HEK293 (cell line): Measurements from ENCODE around the gene AP5Z1.

Source experiments
- HOXD13 ChIP-seq: sonication (generic); formaldehyde crosslinking; IDR thresholded peaks from 2 replicates; pipeline ENCODE4 v1.8.0; 2022; ENCODE audit warnings: missing genetic modification reagents, borderline replicate concordance
- SETDB1 ChIP-seq: IDR thresholded peaks from one replicate; pipeline ENCODE4 v1.6.1; 2017; ENCODE audit warnings: mild to moderate bottlenecking, low read length, moderate library complexity, mixed read lengths; ENCODE audit not compliant: insufficient read length
- SP3 ChIP-seq: fragments of 450-650 bp; formaldehyde crosslinking; IDR thresholded peaks from 2 replicates; pipeline ENCODE4 v1.5.1; 2016; ENCODE audit warnings: missing biosample characterization, missing genetic modification characterization
- SP7 ChIP-seq: fragments of 450-650 bp; formaldehyde crosslinking; IDR thresholded peaks from 2 replicates; pipeline ENCODE4 v1.5.1; 2016; ENCODE audit warnings: missing biosample characterization, missing genetic modification characterization
- TRIM28 ChIP-seq: IDR thresholded peaks from 2 replicates; pipeline ENCODE4 v1.6.1; 2011; ENCODE audit warnings: low read length, control low read depth, borderline replicate concordance
- ZFP41 ChIP-seq: fragments of 450-650 bp; formaldehyde crosslinking; IDR thresholded peaks from 2 replicates; pipeline ENCODE4 v1.5.1; 2016; ENCODE audit warnings: missing biosample characterization, missing genetic modification characterization, borderline replicate concordance
- ZIC2 ChIP-seq: fragments of 450-650 bp; formaldehyde crosslinking; IDR thresholded peaks from 2 replicates; pipeline ENCODE4 v1.5.1; 2016; ENCODE audit warnings: missing biosample characterization, missing genetic modification characterization
- ZNF785 ChIP-seq: fragments of 450-650 bp; formaldehyde crosslinking; IDR thresholded peaks from 2 replicates; pipeline ENCODE4 v1.5.1; 2016; ENCODE audit warnings: missing biosample characterization, missing genetic modification characterization
- TF ChIP-seq, protein P1 (sequence below): fragments of 450-650 bp; formaldehyde crosslinking; IDR thresholded peaks from 2 replicates; pipeline ENCODE4 v1.5.1; 2016; ENCODE audit warnings: missing biosample characterization, missing genetic modification characterization
- TF ChIP-seq, protein P2 (sequence below): sonication (generic); formaldehyde crosslinking; IDR thresholded peaks from 2 replicates; pipeline ENCODE4 v1.8.1; 2022; ENCODE audit warnings: mild to moderate bottlenecking, moderate library complexity, missing genetic modification reagents
- TF ChIP-seq, protein P3 (sequence below): fragments of 450-650 bp; IDR thresholded peaks from 2 replicates; pipeline ENCODE4 v1.5.1; 2018; ENCODE audit warnings: missing biosample characterization, missing genetic modification characterization

DNA sequence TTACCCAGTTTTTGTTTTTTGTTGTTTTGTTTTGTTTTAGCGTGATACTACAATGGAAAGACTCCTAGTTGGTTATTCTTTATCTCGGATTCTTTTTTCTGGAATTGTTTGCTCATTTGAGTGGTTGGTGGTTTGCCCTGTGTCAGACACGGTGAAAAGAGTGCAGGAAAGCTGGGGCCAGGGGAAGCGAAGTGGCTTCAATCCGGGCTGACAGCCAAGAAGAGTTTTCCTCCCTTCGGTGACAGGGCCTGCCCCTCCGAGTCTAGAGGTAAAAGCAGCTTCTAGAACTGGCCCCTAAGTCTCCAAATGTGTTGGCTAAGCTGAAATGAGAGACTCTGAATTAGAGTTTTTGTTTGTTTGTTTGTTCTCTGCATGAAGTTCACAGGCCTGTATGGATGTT is 5.7 kb upstream of the AP5Z1 start:
- TF ChIP-seq, protein P1, sequence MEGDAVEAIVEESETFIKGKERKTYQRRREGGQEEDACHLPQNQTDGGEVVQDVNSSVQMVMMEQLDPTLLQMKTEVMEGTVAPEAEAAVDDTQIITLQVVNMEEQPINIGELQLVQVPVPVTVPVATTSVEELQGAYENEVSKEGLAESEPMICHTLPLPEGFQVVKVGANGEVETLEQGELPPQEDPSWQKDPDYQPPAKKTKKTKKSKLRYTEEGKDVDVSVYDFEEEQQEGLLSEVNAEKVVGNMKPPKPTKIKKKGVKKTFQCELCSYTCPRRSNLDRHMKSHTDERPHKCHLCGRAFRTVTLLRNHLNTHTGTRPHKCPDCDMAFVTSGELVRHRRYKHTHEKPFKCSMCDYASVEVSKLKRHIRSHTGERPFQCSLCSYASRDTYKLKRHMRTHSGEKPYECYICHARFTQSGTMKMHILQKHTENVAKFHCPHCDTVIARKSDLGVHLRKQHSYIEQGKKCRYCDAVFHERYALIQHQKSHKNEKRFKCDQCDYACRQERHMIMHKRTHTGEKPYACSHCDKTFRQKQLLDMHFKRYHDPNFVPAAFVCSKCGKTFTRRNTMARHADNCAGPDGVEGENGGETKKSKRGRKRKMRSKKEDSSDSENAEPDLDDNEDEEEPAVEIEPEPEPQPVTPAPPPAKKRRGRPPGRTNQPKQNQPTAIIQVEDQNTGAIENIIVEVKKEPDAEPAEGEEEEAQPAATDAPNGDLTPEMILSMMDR (tag by site-specific recombination): no peak
- TF ChIP-seq, protein P2, sequence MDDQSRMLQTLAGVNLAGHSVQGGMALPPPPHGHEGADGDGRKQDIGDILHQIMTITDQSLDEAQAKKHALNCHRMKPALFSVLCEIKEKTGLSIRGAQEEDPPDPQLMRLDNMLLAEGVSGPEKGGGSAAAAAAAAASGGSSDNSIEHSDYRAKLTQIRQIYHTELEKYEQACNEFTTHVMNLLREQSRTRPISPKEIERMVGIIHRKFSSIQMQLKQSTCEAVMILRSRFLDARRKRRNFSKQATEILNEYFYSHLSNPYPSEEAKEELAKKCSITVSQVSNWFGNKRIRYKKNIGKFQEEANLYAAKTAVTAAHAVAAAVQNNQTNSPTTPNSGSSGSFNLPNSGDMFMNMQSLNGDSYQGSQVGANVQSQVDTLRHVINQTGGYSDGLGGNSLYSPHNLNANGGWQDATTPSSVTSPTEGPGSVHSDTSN (CRISPR knock-in tag): no peak
- TF ChIP-seq SP3 (no peak), ZFP41 (tag by site-specific recombination) (no peak), SETDB1 (no peak), SP7 (tag by site-specific recombination) (no peak), ZIC2 (tag by site-specific recombination) (no peak), TRIM28 (no peak), ZNF785 (tag by site-specific recombination) (no peak), HOXD13 (no peak)
- TF ChIP-seq, protein P3, sequence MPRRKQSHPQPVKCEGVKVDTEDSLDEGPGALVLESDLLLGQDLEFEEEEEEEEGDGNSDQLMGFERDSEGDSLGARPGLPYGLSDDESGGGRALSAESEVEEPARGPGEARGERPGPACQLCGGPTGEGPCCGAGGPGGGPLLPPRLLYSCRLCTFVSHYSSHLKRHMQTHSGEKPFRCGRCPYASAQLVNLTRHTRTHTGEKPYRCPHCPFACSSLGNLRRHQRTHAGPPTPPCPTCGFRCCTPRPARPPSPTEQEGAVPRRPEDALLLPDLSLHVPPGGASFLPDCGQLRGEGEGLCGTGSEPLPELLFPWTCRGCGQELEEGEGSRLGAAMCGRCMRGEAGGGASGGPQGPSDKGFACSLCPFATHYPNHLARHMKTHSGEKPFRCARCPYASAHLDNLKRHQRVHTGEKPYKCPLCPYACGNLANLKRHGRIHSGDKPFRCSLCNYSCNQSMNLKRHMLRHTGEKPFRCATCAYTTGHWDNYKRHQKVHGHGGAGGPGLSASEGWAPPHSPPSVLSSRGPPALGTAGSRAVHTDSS: no peak
